ENCODE results near the gene TRPC6. TPM values are rescaled to one million over a fixed set of nuclear protein-coding genes. Genes with fewer than 3 reads are reported as not detected.

The TRPC6 gene
- total and polyA plus RNA-seq, 4 donors = 0.03 to 1.5 (median 0.17) TPM; not detected in 1

GRCh38 chr11:101574886-101575285, 8.9 kb downstream of the TRPC6 start (continued):
- TF ChIP-seq, protein P1, sequence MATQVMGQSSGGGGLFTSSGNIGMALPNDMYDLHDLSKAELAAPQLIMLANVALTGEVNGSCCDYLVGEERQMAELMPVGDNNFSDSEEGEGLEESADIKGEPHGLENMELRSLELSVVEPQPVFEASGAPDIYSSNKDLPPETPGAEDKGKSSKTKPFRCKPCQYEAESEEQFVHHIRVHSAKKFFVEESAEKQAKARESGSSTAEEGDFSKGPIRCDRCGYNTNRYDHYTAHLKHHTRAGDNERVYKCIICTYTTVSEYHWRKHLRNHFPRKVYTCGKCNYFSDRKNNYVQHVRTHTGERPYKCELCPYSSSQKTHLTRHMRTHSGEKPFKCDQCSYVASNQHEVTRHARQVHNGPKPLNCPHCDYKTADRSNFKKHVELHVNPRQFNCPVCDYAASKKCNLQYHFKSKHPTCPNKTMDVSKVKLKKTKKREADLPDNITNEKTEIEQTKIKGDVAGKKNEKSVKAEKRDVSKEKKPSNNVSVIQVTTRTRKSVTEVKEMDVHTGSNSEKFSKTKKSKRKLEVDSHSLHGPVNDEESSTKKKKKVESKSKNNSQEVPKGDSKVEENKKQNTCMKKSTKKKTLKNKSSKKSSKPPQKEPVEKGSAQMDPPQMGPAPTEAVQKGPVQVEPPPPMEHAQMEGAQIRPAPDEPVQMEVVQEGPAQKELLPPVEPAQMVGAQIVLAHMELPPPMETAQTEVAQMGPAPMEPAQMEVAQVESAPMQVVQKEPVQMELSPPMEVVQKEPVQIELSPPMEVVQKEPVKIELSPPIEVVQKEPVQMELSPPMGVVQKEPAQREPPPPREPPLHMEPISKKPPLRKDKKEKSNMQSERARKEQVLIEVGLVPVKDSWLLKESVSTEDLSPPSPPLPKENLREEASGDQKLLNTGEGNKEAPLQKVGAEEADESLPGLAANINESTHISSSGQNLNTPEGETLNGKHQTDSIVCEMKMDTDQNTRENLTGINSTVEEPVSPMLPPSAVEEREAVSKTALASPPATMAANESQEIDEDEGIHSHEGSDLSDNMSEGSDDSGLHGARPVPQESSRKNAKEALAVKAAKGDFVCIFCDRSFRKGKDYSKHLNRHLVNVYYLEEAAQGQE (IDR thresholded peaks at IDR 0.05) = no peak
- TF ChIP-seq JUND (IDR thresholded peaks at IDR 0.05) = no peak
- TF ChIP-seq SP1 (IDR thresholded peaks at IDR 0.05) = no peak

DNA sequence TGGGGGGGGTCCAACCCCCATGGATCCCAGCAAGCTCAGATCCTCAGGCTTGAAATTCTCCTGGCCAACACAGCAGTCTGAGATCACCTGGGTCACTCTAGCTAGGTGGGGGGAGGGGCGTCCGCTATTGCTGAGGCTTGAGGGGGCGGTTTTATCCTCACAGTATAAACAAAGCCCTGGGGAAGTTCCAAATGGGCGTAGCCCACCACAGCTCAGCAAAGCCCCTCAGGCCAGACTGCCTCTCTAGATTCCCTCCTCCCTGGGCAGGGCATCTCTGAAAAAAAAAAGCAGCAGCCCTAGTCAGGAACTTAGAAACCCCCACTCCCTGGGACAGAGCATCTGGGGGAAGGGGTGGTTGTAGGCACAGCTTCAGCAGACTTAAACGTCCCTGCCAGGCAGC, 16.7 kb downstream of the TRPC6 start:
- Histone ChIP-seq H3K9ac (ENCODE audit: low read depth in 1 of 2, low read length in 2 of 2) (no peak overlapping the region), H3K4me3 (ENCODE audit: low read depth in 1 of 3, low read length in 3 of 3) (no peak overlapping the region), H3K4me1 (ENCODE audit: control insufficient read depth in 4 of 4, insufficient read depth in 4 of 4, low read length in 3 of 4) (no peaks in the 10 kb centered on the region), H3K27me3 (ENCODE audit: control insufficient read depth in 4 of 4, insufficient read depth in 4 of 4, low read length in 3 of 4) (no peaks in the 10 kb centered on the region), H3K27ac (ENCODE audit: low read depth in 1 of 2, low read length in 2 of 2) (no peak overlapping the region), H3K9me3 (ENCODE audit: control insufficient read depth in 4 of 4, low read length in 3 of 4) (no peaks in the 10 kb centered on the region), H3K36me3 (ENCODE audit: control insufficient read depth in 4 of 4, insufficient read depth in 3 of 4, low read depth in 1 of 4, low read length in 3 of 4) (no peaks in the 10 kb centered on the region)
- TF ChIP-seq NR2F2 (IDR thresholded peaks at IDR 0.05) (no peak), TAF1 (conservative IDR thresholded peaks at IDR 0.05) (no peak), RAD21 (IDR thresholded peaks at IDR 0.05) (no peak), EGR1 (IDR thresholded peaks at IDR 0.05; ENCODE audit: low read depth in 2 of 2) (no peak), GABPA (IDR thresholded peaks at IDR 0.05 in 1 of 2, conservative IDR thresholded peaks at IDR 0.05 in 1 of 2) (no peak), SP1 (IDR thresholded peaks at IDR 0.05) (no peak)
- TF ChIP-seq, protein P2, sequence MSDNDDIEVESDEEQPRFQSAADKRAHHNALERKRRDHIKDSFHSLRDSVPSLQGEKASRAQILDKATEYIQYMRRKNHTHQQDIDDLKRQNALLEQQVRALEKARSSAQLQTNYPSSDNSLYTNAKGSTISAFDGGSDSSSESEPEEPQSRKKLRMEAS (IDR thresholded peaks at IDR 0.05) = no peak
- TF ChIP-seq, protein P1 (IDR thresholded peaks at IDR 0.05) = no peak
- TF ChIP-seq, protein P3, sequence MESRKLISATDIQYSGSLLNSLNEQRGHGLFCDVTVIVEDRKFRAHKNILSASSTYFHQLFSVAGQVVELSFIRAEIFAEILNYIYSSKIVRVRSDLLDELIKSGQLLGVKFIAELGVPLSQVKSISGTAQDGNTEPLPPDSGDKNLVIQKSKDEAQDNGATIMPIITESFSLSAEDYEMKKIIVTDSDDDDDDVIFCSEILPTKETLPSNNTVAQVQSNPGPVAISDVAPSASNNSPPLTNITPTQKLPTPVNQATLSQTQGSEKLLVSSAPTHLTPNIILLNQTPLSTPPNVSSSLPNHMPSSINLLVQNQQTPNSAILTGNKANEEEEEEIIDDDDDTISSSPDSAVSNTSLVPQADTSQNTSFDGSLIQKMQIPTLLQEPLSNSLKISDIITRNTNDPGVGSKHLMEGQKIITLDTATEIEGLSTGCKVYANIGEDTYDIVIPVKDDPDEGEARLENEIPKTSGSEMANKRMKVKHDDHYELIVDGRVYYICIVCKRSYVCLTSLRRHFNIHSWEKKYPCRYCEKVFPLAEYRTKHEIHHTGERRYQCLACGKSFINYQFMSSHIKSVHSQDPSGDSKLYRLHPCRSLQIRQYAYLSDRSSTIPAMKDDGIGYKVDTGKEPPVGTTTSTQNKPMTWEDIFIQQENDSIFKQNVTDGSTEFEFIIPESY (IDR thresholded peaks at IDR 0.05) = no peak
- no peak for DNase-seq (ENCODE audit: low spot score)
- WGBS = 23% methylated on average over 5 of the region's 5 CpGs

- Histone ChIP-seq H3K4me1 (ENCODE audit: control insufficient read depth in 4 of 4, insufficient read depth in 4 of 4, low read length in 3 of 4) (no peaks in the 10 kb centered on the region), H3K9me3 (ENCODE audit: control insufficient read depth in 4 of 4, low read length in 3 of 4) (no peaks in the 10 kb centered on the region), H3K36me3 (ENCODE audit: control insufficient read depth in 4 of 4, insufficient read depth in 3 of 4, low read depth in 1 of 4, low read length in 3 of 4) (no peaks in the 10 kb centered on the region), H3K4me3 (ENCODE audit: low read depth in 1 of 3, low read length in 3 of 3) (no peak overlapping the region), H3K27ac (ENCODE audit: low read depth in 1 of 2, low read length in 2 of 2) (no peak overlapping the region), H3K9ac (ENCODE audit: low read depth in 1 of 2, low read length in 2 of 2) (no peak overlapping the region), H3K27me3 (ENCODE audit: control insufficient read depth in 4 of 4, insufficient read depth in 4 of 4, low read length in 3 of 4) (no peaks in the 10 kb centered on the region)
- no peak for DNase-seq (ENCODE audit: low spot score)
- 80% methylated on average over 8 of the region's 8 CpGs for WGBS
- TF ChIP-seq FOXA2 (IDR thresholded peaks at IDR 0.05) (no peak), YY1 (IDR thresholded peaks at IDR 0.05) (no peak), RAD21 (IDR thresholded peaks at IDR 0.05) (no peak), HNF4A (conservative IDR thresholded peaks at IDR 0.05) (no peak), FOXA1 (IDR thresholded peaks at IDR 0.05) (no peak)
- TF ChIP-seq, protein P4, sequence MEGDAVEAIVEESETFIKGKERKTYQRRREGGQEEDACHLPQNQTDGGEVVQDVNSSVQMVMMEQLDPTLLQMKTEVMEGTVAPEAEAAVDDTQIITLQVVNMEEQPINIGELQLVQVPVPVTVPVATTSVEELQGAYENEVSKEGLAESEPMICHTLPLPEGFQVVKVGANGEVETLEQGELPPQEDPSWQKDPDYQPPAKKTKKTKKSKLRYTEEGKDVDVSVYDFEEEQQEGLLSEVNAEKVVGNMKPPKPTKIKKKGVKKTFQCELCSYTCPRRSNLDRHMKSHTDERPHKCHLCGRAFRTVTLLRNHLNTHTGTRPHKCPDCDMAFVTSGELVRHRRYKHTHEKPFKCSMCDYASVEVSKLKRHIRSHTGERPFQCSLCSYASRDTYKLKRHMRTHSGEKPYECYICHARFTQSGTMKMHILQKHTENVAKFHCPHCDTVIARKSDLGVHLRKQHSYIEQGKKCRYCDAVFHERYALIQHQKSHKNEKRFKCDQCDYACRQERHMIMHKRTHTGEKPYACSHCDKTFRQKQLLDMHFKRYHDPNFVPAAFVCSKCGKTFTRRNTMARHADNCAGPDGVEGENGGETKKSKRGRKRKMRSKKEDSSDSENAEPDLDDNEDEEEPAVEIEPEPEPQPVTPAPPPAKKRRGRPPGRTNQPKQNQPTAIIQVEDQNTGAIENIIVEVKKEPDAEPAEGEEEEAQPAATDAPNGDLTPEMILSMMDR (IDR thresholded peaks at IDR 0.05; ENCODE audit: low read depth, low read length, missing input control) = no peak
- TF ChIP-seq, protein P1 (IDR thresholded peaks at IDR 0.05) = no peak
- TF ChIP-seq, protein P2 (IDR thresholded peaks at IDR 0.05) = no peak
These were observed 17.2 kb downstream of the TRPC6 start for GRCh38 chr11:101566626-101567025.
